ENCODE data around the gene CCDC102A. TPM values are rescaled to one million over a fixed set of nuclear protein-coding genes. Genes with fewer than 3 reads are reported as not detected.

Gene CCDC102A
- total RNA-seq, 4 donors from 2014 or later, result 2.2 to 17.7 (median 3.7) TPM

DNA sequence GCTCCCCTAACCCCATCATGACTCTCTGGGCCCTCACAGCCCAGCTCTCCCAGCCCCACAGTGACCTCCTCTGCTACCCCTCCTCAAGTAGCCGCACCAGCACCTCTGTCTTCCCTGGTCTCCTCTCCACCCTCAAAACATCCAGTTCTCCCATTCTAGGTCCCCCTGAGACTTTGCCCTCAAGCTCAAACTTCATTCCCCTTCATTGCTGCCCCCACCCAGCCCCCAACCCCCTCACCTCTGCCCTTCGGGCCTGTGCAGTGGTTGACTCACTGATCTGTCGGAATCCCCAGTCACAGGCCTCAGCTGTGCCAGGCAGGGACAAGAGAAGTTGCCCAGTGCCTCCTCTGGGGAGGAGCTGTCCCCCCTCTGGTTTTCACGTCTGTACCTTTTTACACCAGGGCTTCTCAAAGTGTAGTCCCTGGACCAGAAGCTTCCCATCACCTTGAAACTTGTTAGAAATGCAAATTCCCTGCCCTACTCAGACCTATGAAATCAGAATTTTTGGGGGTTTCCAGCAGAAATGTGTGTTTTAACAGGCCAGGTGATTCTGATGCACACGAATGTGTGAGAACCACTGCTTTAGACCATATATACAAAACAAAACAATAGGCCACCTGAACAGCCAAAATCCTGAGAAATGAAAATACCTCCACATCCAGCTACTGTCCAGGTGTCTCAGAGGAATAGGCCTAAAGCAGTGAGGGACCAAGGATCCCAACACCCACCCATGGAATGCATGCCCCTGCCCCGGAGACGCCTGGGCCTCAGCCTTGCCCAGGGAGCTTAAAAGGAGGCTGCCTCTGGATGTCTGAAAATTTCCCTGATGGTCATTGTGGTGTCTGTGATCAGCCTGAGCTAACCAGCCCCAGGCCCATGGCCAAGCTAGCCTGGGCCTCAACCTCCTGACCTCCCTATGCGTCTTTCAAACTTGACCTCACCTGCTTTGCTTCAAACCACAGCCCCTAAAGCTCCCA lies 49.2 kb downstream of the CCDC102A start:
- H3K4me3 ChIP-seq, result peak overlapping the region in 2 of 4 donors; percentile 78 to 96

DNA sequence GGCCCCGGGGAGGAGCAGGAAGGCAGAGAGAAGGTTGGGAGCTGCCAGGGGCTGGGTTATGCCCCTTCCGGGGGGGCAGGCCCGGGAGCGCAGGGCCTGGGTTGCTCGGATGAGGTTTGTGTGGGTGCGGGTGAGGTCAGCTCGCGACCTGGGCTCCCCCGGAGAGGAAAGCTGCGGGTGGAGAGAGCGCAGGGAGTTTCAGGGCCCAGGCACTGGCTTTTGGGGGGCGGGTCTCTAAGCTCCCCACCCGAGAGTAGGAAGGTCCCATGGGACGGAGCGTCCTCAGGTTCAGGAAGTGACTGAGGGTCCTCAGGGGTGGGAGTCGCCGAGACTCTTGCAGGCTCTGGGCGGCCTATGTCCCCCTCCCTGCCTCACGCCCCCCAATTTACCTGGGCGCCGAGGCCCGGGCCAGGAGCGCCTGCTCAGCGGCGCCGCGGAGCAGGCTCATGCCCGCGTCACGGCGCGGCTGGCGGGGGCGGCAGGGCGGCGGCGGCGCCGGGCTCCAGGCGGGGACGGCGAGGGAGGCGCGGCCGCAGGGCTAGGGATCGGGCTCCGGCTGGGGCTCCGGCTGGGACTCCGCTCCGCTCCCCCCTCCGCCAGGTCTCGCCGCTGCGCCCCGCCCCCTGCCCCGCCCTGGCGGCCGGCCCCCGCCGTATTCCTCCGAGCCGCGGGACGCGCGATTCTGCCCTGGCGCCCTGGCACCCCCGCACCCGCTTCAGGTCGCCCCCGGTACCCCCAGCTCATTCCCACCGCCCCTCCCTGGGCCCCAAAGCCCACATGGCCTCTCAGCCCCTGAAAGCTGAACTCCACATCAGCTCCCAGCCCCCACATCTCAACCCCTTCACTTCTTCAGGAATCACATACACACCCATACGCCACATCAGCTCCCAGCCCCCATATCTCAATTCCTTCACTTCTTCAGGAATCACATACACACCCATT lies 50.2 kb downstream of the CCDC102A start, which contains the start of gene DOK4:
Gene DOK4, minus strand, starts transcription at position 578 of the 942 bp plus-strand sequence. CDS start 6,986 bp downstream, outside the sequence.
- peak within 1 kb of the TSS; percentile 80 to 91 (median 84) for H3K27ac ChIP-seq
- peak; percentile 89 for DNase-seq
- H3K36me3 ChIP-seq, result no peaks in the 10 kb centered on the region
- peak in 2 of 3 donors; percentile 38 to 43 for TF ChIP-seq POLR2AphosphoS5 (IDR thresholded peaks at IDR 0.05)
- TF ChIP-seq POLR2A (IDR thresholded peaks at IDR 0.05), result peak; percentile 12
- no peak for TF ChIP-seq EP300 (IDR thresholded peaks at IDR 0.05; ENCODE audit: low read depth)
- TF ChIP-seq, protein P1, sequence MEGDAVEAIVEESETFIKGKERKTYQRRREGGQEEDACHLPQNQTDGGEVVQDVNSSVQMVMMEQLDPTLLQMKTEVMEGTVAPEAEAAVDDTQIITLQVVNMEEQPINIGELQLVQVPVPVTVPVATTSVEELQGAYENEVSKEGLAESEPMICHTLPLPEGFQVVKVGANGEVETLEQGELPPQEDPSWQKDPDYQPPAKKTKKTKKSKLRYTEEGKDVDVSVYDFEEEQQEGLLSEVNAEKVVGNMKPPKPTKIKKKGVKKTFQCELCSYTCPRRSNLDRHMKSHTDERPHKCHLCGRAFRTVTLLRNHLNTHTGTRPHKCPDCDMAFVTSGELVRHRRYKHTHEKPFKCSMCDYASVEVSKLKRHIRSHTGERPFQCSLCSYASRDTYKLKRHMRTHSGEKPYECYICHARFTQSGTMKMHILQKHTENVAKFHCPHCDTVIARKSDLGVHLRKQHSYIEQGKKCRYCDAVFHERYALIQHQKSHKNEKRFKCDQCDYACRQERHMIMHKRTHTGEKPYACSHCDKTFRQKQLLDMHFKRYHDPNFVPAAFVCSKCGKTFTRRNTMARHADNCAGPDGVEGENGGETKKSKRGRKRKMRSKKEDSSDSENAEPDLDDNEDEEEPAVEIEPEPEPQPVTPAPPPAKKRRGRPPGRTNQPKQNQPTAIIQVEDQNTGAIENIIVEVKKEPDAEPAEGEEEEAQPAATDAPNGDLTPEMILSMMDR (IDR thresholded peaks at IDR 0.05), result no peak
- no peaks in the 10 kb centered on the region for H3K27me3 ChIP-seq
- in situ Hi-C loops (cut with MboI; ENCODE audit: low pct_ligation_motif_present in 1 of 4, low pct_unique_long_range_greater_than_20kb in 1 of 4, low sequenced_read_pairs in 3 of 4) (no loop called here), intact Hi-C loops (cut with DNase I; ENCODE audit: low total_unique reads) (no loop called here)
- H3K4me3 ChIP-seq, result peak within 1 kb of the TSS; percentile 76 to 96 (median 84)
- H3K4me1 ChIP-seq, result peaks cover 8 to 23% (median 21%) of the 10 kb centered on the region in 4 donors
- WGBS, 2 donors (ENCODE audit: low coverage in 1 of 2), result 2 to 25% methylated on average over 2 to 32 of the region's 73 CpGs
- no peaks in the 10 kb centered on the region for H3K9me3 ChIP-seq

More for the DNA sequence above, 49.2 kb downstream of the CCDC102A start:
- no peaks in the 10 kb centered on the region for H3K36me3 ChIP-seq
- H3K4me1 ChIP-seq, result peaks cover 8 to 23% (median 21%) of the 10 kb centered on the region in 4 donors
- no peak for TF ChIP-seq EP300 (IDR thresholded peaks at IDR 0.05; ENCODE audit: low read depth)
- no peak for TF ChIP-seq POLR2AphosphoS5 (IDR thresholded peaks at IDR 0.05)
- TF ChIP-seq, protein P1 (IDR thresholded peaks at IDR 0.05), result no peak
- TF ChIP-seq POLR2A (IDR thresholded peaks at IDR 0.05), result no peak
- 87 to 100% methylated on average over 1 to 8 of the region's 8 CpGs for WGBS, 2 donors (ENCODE audit: low coverage in 1 of 2)
- H3K27me3 ChIP-seq, result no peaks in the 10 kb centered on the region
- intact Hi-C loops (cut with DNase I; ENCODE audit: low total_unique reads) (no loop called here), in situ Hi-C loops (cut with MboI; ENCODE audit: low pct_ligation_motif_present in 1 of 4, low pct_unique_long_range_greater_than_20kb in 1 of 4, low sequenced_read_pairs in 3 of 4) (no loop called here)
- no peak for DNase-seq
- H3K27ac ChIP-seq, result peak overlapping the region; percentile 73 to 91 (median 84)
- no peaks in the 10 kb centered on the region for H3K9me3 ChIP-seq

DNA sequence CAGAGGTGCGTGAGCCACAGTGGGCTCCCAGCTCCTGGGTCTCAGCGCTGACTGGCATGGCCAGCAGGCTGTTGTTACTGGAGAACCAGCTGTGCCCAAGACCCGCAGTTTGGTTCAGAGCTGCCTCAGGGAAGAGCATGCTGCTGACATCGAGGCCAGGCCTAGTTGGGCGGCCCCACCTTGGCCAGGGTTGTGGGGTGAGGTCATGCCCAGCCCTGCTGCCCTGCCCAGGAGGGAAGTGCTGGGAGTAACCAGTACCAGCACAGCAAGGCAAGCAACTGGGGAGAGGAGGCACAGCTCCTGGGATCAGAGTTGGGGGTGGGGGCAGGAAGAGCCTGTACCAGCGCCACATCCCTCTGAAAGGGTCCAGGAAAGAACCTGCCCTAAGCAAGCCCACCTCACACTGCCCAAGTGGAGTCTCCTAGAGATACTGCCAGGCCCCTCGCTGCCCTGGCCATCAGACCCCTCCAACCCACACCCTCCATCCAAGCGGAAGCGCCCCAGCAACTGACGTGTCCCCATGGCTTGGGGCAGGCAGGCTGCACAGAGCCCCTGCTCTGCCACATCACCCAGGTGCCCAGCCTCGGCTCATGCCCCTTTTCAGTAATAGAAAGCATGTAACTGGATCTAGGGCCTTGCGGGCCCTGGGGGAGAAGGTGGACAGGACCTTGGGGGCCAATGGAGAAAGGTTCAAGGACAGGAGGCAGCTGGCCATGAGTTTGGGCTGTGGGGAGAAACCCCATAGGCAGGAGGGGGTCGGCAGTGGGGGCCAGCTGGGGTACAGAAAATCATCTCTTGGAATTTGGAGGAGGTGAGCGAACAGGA lies 51.1 kb downstream of the CCDC102A start:
- H3K27me3 ChIP-seq, result no peaks in the 10 kb centered on the region
- H3K4me3 ChIP-seq, result peak overlapping the region; percentile 76 to 96 (median 84)
- in situ Hi-C loops (cut with MboI; ENCODE audit: low pct_ligation_motif_present in 1 of 4, low pct_unique_long_range_greater_than_20kb in 1 of 4, low sequenced_read_pairs in 3 of 4), result no loop called here
- intact Hi-C loops (cut with DNase I; ENCODE audit: low total_unique reads), result no loop called here
- TF ChIP-seq, protein P1 (IDR thresholded peaks at IDR 0.05), result no peak
- peak in 2 of 3 donors; percentile 80 to 88 for TF ChIP-seq POLR2AphosphoS5 (IDR thresholded peaks at IDR 0.05)
- peak; percentile 75 for TF ChIP-seq POLR2A (IDR thresholded peaks at IDR 0.05)
- 37 to 61% methylated on average over 3 to 14 of the region's 14 CpGs for WGBS, 2 donors (ENCODE audit: low coverage in 1 of 2)
- H3K36me3 ChIP-seq, result no peaks in the 10 kb centered on the region
- H3K9me3 ChIP-seq, result no peaks in the 10 kb centered on the region
- H3K27ac ChIP-seq, result peak overlapping the region; percentile 80 to 91 (median 84)
- peaks cover 8 to 31% (median 28%) of the 10 kb centered on the region in 4 donors for H3K4me1 ChIP-seq
- peak; percentile 74 for DNase-seq
